GM21390 (cell line): Measurements from ENCODE around the gene KATNA1.

Source experiments
- ATAC-seq: cut with Tn5 transposase; IDR thresholded peaks from one replicate; pipeline ENCODE4 v1.9.1; 2021; ENCODE audit not compliant: unreplicated experiment

The KATNA1 gene

GRCh38 chr6:149545258-149545753 is 103.2 kb downstream of the KATNA1 start:
- peak; percentile 34 for ATAC-seq
